C4-2B (cell line): ENCODE measurements around the gene CABP4.

Source experiments
- H3K27ac ChIP-seq: fragments of 450-650 bp; 2 replicates; pipeline ENCODE4 v1.5.1; 2017
- CTCF ChIP-seq: fragments of 450-650 bp; conservative IDR thresholded peaks from 2 replicates; pipeline ENCODE4 v1.5.1; 2017; ENCODE audit warnings: mild to moderate bottlenecking
- ZFX ChIP-seq: fragments of 450-650 bp; IDR thresholded peaks from 2 replicates; pipeline ENCODE4 v1.6.1; 2017

Gene CABP4

GRCh38 chr11:67464411-67465188 lies 9.4 kb downstream of the CABP4 start:
- H3K27ac ChIP-seq: peak overlapping the region; percentile 97
- no peak for TF ChIP-seq CTCF
- 0 out of 2 replicates have a peak, but pooled peaks have one; percentile 40 for TF ChIP-seq ZFX

- TF ChIP-seq ZFX: no peak
- TF ChIP-seq CTCF: no peak
Observed at GRCh38 chr11:67465189-67465510, 10.0 kb downstream of the CABP4 start.

GRCh38 chr11:67465530-67465929 lies 10.4 kb downstream of the CABP4 start:
- H3K27ac ChIP-seq: peak overlapping the region; percentile 97

More at GRCh38 chr11:67465189-67465510, 10.0 kb downstream of the CABP4 start:
- peak overlapping the region; percentile 97 for H3K27ac ChIP-seq

GRCh38 chr11:67466367-67466766 lies 11.2 kb downstream of the CABP4 start:
- peak overlapping the region; percentile 97 for H3K27ac ChIP-seq
- TF ChIP-seq ZFX: no peak
- TF ChIP-seq CTCF: no peak

- TF ChIP-seq ZFX (no peak), CTCF (no peak)
- peak overlapping the region; percentile 97 for H3K27ac ChIP-seq
Observed at GRCh38 chr11:67466962-67467771, 12.0 kb downstream of the CABP4 start.

- peak overlapping the region; percentile 97 for H3K27ac ChIP-seq
- TF ChIP-seq ZFX: no peak
Observed at GRCh38 chr11:67468056-67468455, 12.9 kb downstream of the CABP4 start.

- no peak for TF ChIP-seq ZFX
- TF ChIP-seq CTCF: no peak
- H3K27ac ChIP-seq: peak overlapping the region; percentile 97
Observed at GRCh38 chr11:67468456-67468758, 13.3 kb downstream of the CABP4 start.

- H3K27ac ChIP-seq: peak within 1 kb of the TSS; percentile 97
- TF ChIP-seq CTCF (no peak; the same call in 1 of the 2 replicates), ZFX (peak; percentile 81)
Observed at GRCh38 chr11:67468759-67469507, 13.8 kb downstream of the CABP4 start, which contains the start of gene TMEM134. TMEM134 (minus strand) TSS chr11:67469251; CDS start chr11:67469192, 59 bp downstream.
